T47D (cell line): ENCODE measurements around the gene SUSD4.
A peak's percentile ranks its signal among the peaks of the same experiment; 100 is the strongest.

Experiments
- DNase-seq, 2 experiments: peaks; one replicate each; pipeline versions ENCODE4 v3.0.0 to v3.0.0-alpha.2; 2011 to 2012; ENCODE audit warnings: low read depth in 1 of 2, low spot score in 1 of 2
- JUND ChIP-seq: IDR thresholded peaks from 2 replicates; pipeline ENCODE4 v1.6.1; 2012; ENCODE audit warnings: low read depth
- in situ Hi-C: cut with HindIII; loops from 2 replicates; pipeline ENCODE4 v1.10.0; 2016; ENCODE audit warnings: low sequenced_read_pairs, low pct_unique_long_range_greater_than_20kb

Gene SUSD4

GRCh38 chr1:223223091-223223995, 140.6 kb downstream of the SUSD4 start:
- no peak for DNase-seq
- no peak for TF ChIP-seq JUND
- in situ Hi-C loops, result no loop called here

- DNase-seq, result no peak
- no peak for TF ChIP-seq JUND
- in situ Hi-C loops, result no loop called here
These were observed 141.6 kb downstream of the SUSD4 start for GRCh38 chr1:223222377-223222776.

GRCh38 chr1:223221686-223222085, 142.3 kb downstream of the SUSD4 start:
- TF ChIP-seq JUND, result no peak
- no peak for DNase-seq
- in situ Hi-C loops, result no loop called here

- no peak for DNase-seq
- TF ChIP-seq JUND, result no peak
- in situ Hi-C loops, result no loop called here
These were observed 143.9 kb downstream of the SUSD4 start for GRCh38 chr1:223219846-223220610.

GRCh38 chr1:223219318-223219635, 144.7 kb downstream of the SUSD4 start:
- in situ Hi-C loops, result no loop called here

GRCh38 chr1:223217781-223218180, 146.2 kb downstream of the SUSD4 start:
- no peak for TF ChIP-seq JUND
- in situ Hi-C loops, result no loop called here

More at GRCh38 chr1:223219318-223219635, 144.7 kb downstream of the SUSD4 start:
- no peak for TF ChIP-seq JUND
- no peak for DNase-seq

GRCh38 chr1:223216531-223217205, 147.3 kb downstream of the SUSD4 start:
- no peak for DNase-seq
- in situ Hi-C loops, result no loop called here

More at GRCh38 chr1:223217781-223218180, 146.2 kb downstream of the SUSD4 start:
- no peak for DNase-seq

GRCh38 chr1:223216074-223216473, 147.9 kb downstream of the SUSD4 start:
- no peak for TF ChIP-seq JUND
- in situ Hi-C loops, result no loop called here
- no peak for DNase-seq

More at GRCh38 chr1:223216531-223217205, 147.3 kb downstream of the SUSD4 start:
- TF ChIP-seq JUND, result no peak

- in situ Hi-C loops, result no loop called here
- no peak for DNase-seq
- no peak for TF ChIP-seq JUND
These were observed 148.9 kb downstream of the SUSD4 start for GRCh38 chr1:223215026-223215425.

GRCh38 chr1:223214261-223214807, 149.6 kb downstream of the SUSD4 start:
- TF ChIP-seq JUND, result no peak
- DNase-seq, result no peak
- in situ Hi-C loops, result no loop called here

- no peak for TF ChIP-seq JUND
- DNase-seq, result peak in 1 of 2 experiments; percentile 22
- in situ Hi-C loops, result no loop called here
These were observed 151.5 kb downstream of the SUSD4 start for GRCh38 chr1:223212441-223212840.

- peak in 1 of 2 experiments; percentile 30 for DNase-seq
- no peak for TF ChIP-seq JUND
- in situ Hi-C loops, result no loop called here
These were observed 152.5 kb downstream of the SUSD4 start for GRCh38 chr1:223211323-223211985.
